GM13976 (cell line): ENCODE measurements around the gene UBE2O.

Source experiments
- DNase-seq: peaks from one replicate; pipeline ENCODE4 v3.0.0; 2012; ENCODE audit warnings: low spot score
- CTCF ChIP-seq: IDR thresholded peaks from 2 replicates; pipeline ENCODE4 v1.5.1; 2012; ENCODE audit warnings: borderline replicate concordance, mild to moderate bottlenecking; ENCODE audit not compliant: insufficient read depth; ENCODE audit errors: extremely low read depth, missing control alignments, control extremely low read depth
- in situ Hi-C: fragments of 300-500 bp; cut with MboI; formaldehyde crosslinking; loops from one replicate; pipeline ENCODE4 v1.12.0; 2022; ENCODE audit warnings: low sequenced_read_pairs, mixed read lengths, inconsistent platforms; ENCODE audit not compliant: unreplicated experiment

Gene UBE2O

GRCh38 chr17:76440751-76441362 lies 12.1 kb downstream of the UBE2O start:
- TF ChIP-seq CTCF: no peak
- in situ Hi-C loops: no loop called here

GRCh38 chr17:76439314-76439928 lies 13.5 kb downstream of the UBE2O start:
- TF ChIP-seq CTCF: no peak
- in situ Hi-C loops: no loop called here
- DNase-seq: no peak

More at GRCh38 chr17:76440751-76441362, 12.1 kb downstream of the UBE2O start:
- no peak for DNase-seq

DNA sequence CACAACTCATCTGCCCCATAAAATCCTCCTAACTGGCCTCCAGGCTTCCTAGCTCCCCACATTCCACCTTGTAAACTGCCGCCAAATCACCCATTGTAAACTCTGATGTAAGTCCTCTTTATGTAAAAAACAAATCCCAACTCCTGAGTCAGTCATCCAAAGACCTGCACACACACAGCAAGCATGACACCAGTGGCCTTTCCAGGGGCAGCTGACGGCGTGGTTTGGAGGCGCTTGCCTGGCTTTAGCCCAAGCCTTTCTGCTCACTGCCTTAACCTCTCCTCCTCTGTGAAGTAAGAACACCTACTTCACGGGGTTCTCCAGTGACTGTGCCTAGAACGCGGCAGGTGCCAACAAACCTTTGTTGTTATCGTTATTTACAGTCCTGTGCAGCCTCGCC lies 14.0 kb downstream of the UBE2O start:
- no peak for TF ChIP-seq CTCF
- in situ Hi-C loops: no loop called here
- no peak for DNase-seq

DNA sequence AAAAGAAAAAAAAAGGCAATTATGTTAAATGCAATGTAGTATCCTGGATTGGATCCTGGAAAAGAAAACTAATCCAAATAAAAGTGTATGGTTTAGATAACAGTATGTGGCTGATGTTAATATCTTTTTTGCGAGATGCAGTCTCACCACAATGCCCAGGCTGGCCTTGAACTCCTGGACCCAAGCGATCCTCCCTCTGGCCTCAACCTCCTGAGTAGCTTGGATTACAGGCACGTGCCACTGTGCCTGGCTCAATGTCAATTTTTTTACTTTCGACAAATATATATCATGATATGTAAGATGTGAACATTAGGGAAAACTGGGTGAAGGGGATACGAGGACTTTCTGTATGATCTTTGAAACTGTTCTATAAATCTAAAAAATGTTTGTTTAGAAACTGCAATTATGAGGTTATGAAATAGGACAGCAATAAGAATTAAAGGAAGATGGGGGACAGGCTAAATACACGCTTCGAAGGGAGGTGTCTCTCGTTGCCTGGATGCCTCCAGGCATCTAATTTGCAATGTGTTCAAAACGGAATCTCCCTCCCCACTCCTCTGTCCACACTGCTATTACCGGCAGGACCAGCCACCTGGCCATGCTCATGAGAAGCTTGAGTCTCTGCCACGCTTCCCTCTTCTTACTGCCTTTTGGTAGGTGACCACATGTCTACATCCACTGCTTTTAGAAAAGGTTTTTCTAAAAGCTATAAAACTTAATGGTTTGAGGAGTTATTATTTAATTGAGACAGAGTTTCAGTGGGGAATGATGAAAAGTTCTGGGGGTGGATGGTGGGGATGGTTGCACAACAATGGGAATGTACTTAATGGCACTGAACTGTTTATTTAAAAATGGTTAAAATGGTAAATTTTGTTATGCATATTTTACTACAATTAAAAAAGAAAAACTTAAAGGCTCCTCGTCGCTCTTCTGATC lies 15.2 kb downstream of the UBE2O start:
- in situ Hi-C loops: no loop called here
- no peak for TF ChIP-seq CTCF
- DNase-seq: no peak

DNA sequence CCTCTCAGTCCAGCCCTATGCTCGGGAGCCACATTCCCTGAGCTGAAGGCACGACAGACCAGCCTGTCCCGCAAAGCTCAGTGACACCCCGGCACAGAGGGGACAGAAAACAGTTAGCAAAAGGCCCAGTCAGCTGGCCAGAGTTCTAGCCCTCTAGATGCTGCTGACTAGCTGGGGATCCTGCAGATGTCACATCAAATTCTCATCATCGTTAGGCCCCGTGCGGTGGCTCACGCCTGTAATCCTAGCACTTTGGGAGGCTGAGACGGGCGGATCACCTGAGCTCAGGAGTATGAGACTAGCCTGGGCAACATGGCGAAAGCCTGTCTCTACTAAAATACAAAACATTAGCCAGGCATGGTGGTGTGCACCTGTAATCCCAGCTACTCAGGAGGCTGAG lies 17.2 kb downstream of the UBE2O start:
- no peak for TF ChIP-seq CTCF
- DNase-seq: no peak
- in situ Hi-C loops: no loop called here

GRCh38 chr17:76434870-76435269 lies 18.1 kb downstream of the UBE2O start:
- DNase-seq: no peak
- in situ Hi-C loops: no loop called here
- TF ChIP-seq CTCF: no peak
